HG02938 (cell line): ENCODE measurements around the gene DVL1.

Source experiments
- ATAC-seq: cut with Tn5 transposase; IDR thresholded peaks from one replicate; pipeline ENCODE4 v1.9.1; 2021; ENCODE audit warnings: mild to moderate bottlenecking, moderate library complexity; ENCODE audit not compliant: unreplicated experiment

DVL1 gene

GRCh38 chr1:1285611-1286311 is 63.5 kb downstream of the DVL1 start:
- ATAC-seq = no peak
